ENCODE measurements around the gene TNRC6C.
A peak's percentile ranks its signal among the peaks of the same experiment; 100 is the strongest.
"Not testable (repeated sequence)": the region's sequence is repeated elsewhere in the genome, so short reads cannot be mapped to it uniquely, and the experiment has no call there.

Gene TNRC6C

DNA sequence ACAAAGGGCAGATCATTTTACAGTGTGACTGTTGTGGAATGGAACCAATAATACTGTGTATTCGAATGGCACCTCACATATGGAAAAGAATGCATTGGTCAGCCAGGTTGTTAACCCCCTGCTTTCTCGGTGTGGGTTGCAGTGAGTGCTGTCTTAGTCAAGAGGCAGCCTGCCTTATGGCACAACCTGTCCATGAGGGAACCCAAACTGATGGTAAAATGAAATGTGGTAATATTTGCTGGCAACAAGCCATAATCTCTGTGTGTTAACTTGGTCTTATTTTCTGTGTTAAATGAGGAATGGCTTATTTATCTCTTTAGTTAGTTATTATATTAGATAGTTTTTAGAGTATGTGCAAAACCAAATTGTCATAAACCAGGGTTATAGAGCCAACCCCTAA is 88.4 kb downstream of the TNRC6C start:
- DNase-seq (ENCODE audit: low spot score), result no peak

GRCh38 chr17:78048346-78049292 is 90.1 kb downstream of the TNRC6C start:
- no peak for DNase-seq (ENCODE audit: low spot score)

- no peak for DNase-seq (ENCODE audit: low spot score)
Measured at GRCh38 chr17:78049609-78050008, 91.1 kb downstream of the TNRC6C start.

DNA sequence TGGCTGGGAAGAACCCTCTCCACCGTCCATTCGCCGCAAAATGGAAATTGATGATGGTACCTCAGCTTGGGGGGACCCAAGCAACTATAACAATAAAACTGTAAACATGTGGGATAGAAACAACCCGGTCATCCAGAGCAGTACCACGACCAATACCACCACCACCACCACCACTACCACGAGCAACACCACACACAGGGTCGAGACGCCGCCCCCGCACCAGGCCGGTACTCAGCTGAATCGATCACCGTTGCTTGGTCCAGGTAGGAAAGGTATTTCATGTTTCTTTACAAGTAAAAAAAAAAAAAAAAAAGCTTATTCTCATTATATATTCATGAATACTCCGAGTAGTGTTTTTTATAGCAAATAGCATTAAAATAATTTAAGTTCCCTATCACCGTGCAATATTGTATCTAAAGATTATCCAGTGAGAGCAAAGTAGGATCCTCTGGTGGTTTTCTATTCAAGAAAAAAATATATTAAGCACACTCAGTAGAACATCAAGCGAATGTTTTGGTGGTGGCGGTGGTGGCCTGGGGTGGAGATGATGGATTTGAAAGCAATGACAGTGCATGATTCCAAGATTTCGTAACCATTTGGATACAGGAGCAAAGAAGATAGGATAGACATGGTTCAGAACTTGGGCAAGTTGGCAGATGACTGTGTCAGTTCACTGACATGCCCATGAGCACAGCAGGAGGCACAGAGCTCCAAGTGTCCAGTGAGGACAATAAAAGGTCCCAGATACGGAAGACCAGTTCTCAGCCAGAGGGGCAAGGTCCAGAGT is 92.9 kb downstream of the TNRC6C start:
- no peak for DNase-seq (ENCODE audit: low spot score)

DNA sequence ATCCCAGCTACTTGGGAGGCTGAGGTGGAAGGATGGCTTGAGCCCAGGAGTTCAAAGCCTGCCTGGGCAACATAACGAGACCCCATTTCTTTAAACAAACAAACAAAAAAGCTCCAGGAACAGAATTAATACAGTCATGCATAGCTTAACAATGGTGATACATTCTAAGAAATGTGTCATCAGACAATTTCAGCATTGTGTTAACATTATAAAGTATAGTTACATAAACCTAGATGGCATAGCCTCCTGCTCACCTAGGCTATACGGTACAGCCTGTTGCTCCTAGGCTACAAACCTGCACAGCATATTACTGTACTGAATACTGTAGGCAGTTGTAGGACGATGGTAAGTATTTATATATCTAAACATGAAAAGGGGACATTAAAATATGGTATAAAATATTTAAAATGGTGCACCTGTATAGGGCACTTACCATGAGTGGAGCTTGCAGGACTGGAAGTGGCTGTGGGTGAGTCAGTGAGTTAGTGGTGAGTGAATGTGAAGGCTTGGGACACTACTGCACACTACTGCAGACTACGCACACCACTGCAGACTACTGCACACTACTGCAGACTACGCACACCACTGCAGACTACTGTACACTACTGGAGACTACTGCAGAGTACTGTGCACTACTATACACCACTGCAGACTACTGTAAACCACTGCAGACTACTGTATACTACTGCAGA is 95.4 kb downstream of the TNRC6C start:
- no peak for DNase-seq (ENCODE audit: low spot score)

DNA sequence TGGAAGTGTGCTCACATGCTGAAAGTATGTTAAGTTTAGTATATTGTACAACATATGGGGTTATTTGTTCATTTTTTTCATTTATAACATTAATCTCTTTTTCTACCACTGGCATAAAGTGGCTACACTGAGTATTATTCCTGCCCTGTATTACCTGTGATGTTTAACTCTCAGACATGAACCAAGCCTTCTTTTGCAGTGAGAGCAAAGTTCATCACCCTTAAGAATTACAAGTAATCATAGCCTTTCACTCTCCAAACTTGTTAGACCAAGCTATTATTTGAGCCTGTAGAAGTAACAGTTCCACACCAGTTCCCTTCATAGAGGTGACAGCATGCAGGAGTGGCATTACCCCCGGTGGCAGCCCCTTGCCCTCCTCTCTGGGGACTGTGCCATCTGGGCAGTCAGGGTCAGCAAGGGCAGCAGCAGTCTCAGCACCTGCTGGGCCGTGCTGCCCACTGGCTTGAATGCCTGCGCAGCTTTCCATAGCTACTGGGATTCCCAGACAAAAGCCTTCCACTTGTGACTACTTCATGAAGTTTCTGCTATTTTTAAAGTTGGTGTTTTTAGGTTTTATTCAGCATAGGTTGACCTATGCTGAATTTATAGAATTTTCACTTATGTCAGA is 98.7 kb downstream of the TNRC6C start:
- no peak for DNase-seq (ENCODE audit: low spot score)

- no peak for DNase-seq (ENCODE audit: low spot score)
Measured at GRCh38 chr17:78058001-78058400, 99.5 kb downstream of the TNRC6C start.

DNA sequence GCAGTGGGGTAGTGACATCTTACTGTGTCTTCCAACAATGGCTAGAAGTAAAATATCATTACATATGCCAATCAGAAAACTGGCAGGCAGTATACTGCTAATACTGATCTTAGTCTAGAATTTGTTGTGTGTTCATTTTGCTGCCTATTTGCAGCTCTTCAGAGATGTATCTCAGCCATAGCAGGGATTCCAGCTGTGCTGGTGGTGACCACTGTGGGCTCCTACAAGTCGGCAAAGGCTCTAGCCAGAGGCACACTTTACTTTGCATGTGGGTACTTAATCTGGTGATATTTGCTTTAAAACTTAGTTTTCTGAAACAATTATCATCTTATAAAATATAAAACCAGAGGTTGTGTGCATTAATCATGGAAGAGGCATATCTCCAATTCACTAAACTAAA is 100.1 kb downstream of the TNRC6C start:
- no peak for DNase-seq (ENCODE audit: low spot score)

- no peak for DNase-seq (ENCODE audit: low spot score)
Measured at GRCh38 chr17:78062596-78062995, 104.1 kb downstream of the TNRC6C start.

- no peak for DNase-seq (ENCODE audit: low spot score)
Measured at GRCh38 chr17:78063489-78063888, 105.0 kb downstream of the TNRC6C start.

GRCh38 chr17:78064708-78065107 is 106.2 kb downstream of the TNRC6C start:
- DNase-seq (ENCODE audit: low spot score), result no peak

GRCh38 chr17:78066976-78067375 is 108.5 kb downstream of the TNRC6C start:
- not testable (repeated sequence) for DNase-seq (ENCODE audit: low spot score)

DNA sequence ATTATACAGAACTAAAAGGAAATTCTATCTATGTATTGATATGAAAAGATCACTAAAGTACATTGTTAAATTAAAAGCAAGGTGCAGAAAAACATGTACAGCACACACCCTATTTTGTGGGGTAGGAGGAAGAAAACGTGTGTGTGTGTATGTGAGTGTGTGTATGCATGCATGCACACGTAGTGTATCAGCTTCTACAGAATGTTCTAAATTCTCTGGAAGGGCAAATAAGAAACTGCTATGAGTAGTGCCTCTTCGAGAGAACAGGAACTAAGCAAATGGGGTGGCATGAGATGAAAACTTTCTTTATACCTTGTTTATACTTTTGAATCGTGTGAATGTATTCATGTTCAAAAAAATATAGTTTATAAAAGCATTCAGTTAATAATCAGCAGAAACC is 111.2 kb downstream of the TNRC6C start:
- no peak for DNase-seq (ENCODE audit: low spot score)

GRCh38 chr17:78072961-78073360 is 114.5 kb downstream of the TNRC6C start:
- DNase-seq (ENCODE audit: low spot score), result no peak

GRCh38 chr17:78075011-78075410 is 116.5 kb downstream of the TNRC6C start:
- no peak for DNase-seq (ENCODE audit: low spot score)

- DNase-seq (ENCODE audit: low spot score), result peak; percentile 72
Measured at GRCh38 chr17:78075545-78075944, 117.0 kb downstream of the TNRC6C start.

DNA sequence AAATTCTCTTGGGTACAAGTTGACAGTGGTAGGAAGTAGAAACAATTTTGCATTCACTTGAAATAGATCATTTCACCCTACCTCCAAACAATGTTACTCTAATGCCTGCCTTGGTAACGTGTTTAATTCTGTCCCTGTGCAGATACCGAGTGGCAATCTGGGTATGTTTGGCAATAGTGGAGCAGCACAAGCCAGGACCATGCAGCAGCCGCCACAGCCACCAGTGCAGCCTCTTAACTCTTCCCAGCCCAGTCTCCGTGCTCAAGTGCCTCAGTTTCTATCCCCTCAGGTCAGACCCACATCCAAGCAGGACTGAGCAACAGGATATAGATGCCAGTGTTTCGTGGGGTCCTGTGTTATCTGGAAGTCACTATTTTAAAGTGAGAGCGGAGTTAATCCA is 120.8 kb downstream of the TNRC6C start:
- no peak for DNase-seq (ENCODE audit: low spot score)

DNA sequence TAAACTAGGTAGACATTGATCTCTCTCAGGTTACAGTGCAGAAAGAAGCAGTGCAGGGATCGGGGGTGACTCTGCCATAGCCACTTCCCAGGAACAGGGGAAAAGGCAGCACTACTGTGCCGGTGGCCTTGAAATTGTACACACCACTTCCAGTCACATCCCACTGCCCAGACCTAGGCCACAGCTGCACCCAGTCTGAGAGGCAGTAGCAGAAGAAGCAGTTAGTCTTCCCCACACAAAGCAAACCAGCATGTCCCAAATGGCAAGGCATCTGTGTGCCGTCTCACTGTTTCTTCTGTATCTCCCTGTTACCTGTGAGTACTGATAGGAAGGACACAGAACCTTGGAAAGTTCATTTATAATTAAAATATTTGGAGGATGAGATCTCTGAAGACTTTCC is 123.0 kb downstream of the TNRC6C start:
- DNase-seq (ENCODE audit: low spot score), result no peak

DNA sequence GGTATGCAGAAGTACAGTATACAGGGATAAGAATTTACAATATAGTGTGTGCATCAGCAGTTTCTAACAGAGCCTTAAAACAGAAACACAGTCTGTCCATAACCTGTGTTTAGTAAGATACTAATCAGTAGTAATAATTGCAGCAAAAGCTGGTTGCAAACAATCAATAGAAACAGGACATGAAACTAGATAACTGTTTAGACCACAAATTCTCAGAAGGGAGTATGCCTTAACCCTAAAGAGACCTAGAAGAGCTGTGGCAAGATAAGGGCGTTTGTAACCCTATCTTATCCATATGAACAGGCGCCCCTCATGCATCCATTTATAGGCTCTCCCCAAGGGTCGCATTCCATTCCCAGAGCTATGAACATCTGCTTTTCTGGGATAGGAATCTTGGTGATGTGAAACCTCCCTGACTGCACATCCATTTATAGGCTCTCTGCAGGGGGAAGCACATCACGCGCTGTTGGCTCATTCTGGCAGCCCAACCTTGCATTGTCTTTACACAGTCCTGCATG is 123.9 kb downstream of the TNRC6C start:
- peak; percentile 58 for DNase-seq (ENCODE audit: low spot score)

DNA sequence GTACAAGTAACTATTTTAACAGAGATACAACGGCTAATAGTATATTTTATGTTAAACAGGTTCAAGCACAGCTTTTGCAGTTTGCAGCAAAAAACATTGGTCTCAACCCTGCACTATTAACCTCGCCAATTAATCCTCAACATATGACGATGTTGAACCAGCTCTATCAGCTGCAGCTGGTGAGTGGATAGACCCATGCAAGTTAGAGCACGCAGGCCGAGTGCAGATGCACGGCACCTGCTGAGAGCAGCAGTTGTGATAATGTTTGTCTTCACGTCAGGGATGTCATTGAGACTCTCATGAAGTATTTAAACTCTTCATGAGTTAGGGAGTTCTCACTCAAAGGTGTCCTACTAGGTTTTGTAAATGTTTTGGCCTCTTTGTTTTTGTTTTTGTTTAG is 124.5 kb downstream of the TNRC6C start:
- peak; percentile 49 for DNase-seq (ENCODE audit: low spot score)

DNA sequence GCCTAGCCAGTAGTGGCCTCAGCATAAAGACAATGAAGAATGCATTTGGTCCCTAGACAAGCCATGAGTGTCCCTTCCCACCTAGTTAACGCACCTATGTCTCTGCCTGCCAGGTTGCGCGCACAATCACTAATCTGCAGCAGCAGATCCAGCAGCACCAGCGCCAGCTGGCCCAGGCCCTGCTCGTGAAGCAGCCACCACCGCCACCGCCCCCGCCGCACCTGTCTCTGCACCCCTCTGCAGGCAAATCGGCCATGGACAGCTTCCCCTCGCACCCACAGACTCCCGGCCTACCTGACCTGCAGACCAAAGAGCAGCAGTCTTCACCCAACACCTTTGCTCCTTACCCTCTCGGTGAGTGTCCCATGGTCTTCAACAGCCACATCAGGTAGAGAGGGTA is 128.2 kb downstream of the TNRC6C start:
- no peak for DNase-seq (ENCODE audit: low spot score)

DNA sequence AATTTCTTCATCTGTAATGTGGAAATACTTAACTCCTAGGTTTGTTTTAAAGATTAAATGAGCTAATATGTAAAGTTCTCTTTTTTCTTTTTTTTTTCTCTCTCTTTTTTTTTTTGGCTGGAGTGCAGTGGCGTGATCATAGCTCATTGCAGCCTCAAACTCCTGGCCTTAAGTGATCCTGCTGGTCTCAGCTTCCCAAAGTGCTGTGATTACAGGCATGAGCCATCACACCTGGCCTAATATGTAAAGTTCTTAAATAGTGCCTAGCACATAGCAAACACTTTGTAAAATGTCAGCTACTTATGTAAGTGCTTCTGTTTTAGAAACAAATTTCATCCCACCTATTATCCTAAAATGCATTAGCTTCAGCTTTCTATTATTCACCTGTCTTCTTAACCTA is 130.0 kb downstream of the TNRC6C start:
- no peak for DNase-seq (ENCODE audit: low spot score)
